ENCODE data around the gene SLC35F3. TPM values are rescaled to one million over a fixed set of nuclear protein-coding genes. Genes with fewer than 3 reads are reported as not detected.

SLC35F3 gene
- total RNA-seq, 1 donor from 2014 or later: 0.36 TPM

DNA sequence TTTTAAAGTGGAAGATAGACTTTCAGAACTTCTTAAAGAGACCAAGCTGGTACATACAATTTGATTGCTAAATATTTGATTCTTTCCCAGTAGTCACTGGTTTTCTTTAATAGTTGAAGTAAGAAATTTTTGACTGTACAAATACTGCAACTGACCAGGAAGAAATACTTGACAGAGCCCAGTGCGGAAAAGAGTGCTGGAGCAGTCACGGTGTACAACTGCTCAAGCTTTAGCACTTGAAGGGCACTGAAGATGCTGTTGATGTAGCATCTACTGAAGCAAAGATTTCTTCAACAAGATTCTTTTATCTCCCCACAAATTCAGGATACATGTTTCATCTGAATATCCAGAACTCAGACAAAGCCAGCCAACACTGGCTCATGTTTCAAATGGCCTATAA lies 41.5 kb downstream of the SLC35F3 start:
- Mint-ChIP-seq H3K27me3 (ENCODE audit: unreplicated experiment) (no peaks in the 10 kb centered on the region), H3K4me1 (ENCODE audit: unreplicated experiment) (no peaks in the 10 kb centered on the region), H3K4me3 (ENCODE audit: unreplicated experiment) (no peak overlapping the region), H3K27ac (ENCODE audit: unreplicated experiment) (no peak overlapping the region), H3K9me3 (ENCODE audit: unreplicated experiment) (no peaks in the 10 kb centered on the region), H3K36me3 (ENCODE audit: low read depth, unreplicated experiment) (no peaks in the 10 kb centered on the region)
- DNase-seq (ENCODE audit: low spot score): no peak
- TF ChIP-seq, protein P1, sequence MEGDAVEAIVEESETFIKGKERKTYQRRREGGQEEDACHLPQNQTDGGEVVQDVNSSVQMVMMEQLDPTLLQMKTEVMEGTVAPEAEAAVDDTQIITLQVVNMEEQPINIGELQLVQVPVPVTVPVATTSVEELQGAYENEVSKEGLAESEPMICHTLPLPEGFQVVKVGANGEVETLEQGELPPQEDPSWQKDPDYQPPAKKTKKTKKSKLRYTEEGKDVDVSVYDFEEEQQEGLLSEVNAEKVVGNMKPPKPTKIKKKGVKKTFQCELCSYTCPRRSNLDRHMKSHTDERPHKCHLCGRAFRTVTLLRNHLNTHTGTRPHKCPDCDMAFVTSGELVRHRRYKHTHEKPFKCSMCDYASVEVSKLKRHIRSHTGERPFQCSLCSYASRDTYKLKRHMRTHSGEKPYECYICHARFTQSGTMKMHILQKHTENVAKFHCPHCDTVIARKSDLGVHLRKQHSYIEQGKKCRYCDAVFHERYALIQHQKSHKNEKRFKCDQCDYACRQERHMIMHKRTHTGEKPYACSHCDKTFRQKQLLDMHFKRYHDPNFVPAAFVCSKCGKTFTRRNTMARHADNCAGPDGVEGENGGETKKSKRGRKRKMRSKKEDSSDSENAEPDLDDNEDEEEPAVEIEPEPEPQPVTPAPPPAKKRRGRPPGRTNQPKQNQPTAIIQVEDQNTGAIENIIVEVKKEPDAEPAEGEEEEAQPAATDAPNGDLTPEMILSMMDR (IDR thresholded peaks at IDR 0.05; ENCODE audit: unreplicated experiment): no peak

DNA sequence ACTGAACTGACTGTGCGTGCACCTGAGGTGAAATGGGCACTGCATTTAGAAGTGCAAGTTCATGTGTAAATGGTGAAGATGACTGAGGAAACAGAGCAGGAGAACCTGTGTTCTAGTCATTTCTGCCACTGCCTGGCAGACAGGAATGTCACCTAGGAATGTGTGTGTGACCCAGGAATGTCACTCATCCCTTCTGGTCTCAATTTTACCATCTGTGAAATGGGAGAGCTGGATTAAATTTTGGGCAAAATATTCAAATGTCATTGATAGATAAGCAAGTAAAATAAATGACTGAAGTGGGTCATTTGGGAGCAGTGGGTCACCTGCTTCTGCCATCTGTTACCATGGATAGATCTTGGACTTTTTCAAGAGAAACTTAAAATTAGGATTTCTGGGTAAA lies 42.2 kb downstream of the SLC35F3 start:
- Mint-ChIP-seq H3K4me1 (ENCODE audit: unreplicated experiment) (no peaks in the 10 kb centered on the region), H3K9me3 (ENCODE audit: unreplicated experiment) (no peaks in the 10 kb centered on the region), H3K36me3 (ENCODE audit: low read depth, unreplicated experiment) (no peaks in the 10 kb centered on the region), H3K4me3 (ENCODE audit: unreplicated experiment) (no peak overlapping the region), H3K27ac (ENCODE audit: unreplicated experiment) (no peak overlapping the region), H3K27me3 (ENCODE audit: unreplicated experiment) (no peaks in the 10 kb centered on the region)
- no peak for DNase-seq (ENCODE audit: low spot score)
- TF ChIP-seq, protein P1 (IDR thresholded peaks at IDR 0.05; ENCODE audit: unreplicated experiment): no peak

DNA sequence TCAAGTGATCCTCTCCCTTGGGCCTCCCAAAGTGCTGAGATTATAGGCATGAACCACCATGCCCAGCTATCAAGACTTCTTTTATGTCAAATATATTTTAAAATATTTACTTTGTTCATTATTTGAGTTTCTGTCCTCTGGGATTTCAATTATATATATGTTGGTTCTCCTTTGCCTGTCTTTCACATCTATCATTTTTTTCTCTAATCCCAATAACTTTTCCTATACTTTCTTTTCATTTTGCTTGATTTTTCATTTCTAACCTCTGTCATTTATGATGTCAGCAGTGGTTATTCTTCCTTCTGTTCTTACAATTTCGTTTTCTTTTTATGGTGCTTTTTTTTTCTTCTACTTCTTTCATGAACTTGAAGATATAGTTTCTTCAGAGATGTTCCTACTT lies 47.3 kb downstream of the SLC35F3 start:
- H3K4me3 Mint-ChIP-seq (ENCODE audit: unreplicated experiment): no peak overlapping the region
- DNase-seq (ENCODE audit: low spot score): no peak
- H3K36me3 Mint-ChIP-seq (ENCODE audit: low read depth, unreplicated experiment): peaks cover 3% of the 10 kb centered on the region
- H3K9me3 Mint-ChIP-seq (ENCODE audit: unreplicated experiment): no peaks in the 10 kb centered on the region
- H3K4me1 Mint-ChIP-seq (ENCODE audit: unreplicated experiment): peaks cover 5% of the 10 kb centered on the region
- TF ChIP-seq, protein P1 (IDR thresholded peaks at IDR 0.05; ENCODE audit: unreplicated experiment): no peak
- no peak overlapping the region for H3K27ac Mint-ChIP-seq (ENCODE audit: unreplicated experiment)
- peaks cover 3% of the 10 kb centered on the region for H3K27me3 Mint-ChIP-seq (ENCODE audit: unreplicated experiment)

DNA sequence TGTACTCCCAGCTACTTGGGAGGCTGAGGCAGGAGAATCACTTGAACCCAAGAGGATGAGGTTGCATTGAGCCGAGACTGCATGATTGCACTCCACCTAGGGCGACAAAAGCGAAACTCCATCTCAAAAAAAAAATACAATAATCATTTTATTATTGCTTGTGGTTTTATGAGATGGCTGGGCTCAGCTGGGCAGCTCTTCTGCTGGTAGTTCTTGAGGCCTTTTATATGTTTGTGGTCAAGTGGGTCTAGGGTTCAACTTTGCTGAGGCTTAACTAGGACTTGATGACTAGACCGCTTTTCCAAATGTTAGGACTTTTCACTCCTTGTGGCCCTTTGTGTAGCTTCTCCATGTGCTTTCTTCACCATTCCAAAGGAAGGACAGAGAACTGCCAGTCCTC lies 53.2 kb downstream of the SLC35F3 start:
- TF ChIP-seq, protein P1 (IDR thresholded peaks at IDR 0.05; ENCODE audit: unreplicated experiment): no peak
- no peak for DNase-seq (ENCODE audit: low spot score)
- Mint-ChIP-seq H3K4me1 (ENCODE audit: unreplicated experiment) (peaks cover 9% of the 10 kb centered on the region), H3K27me3 (ENCODE audit: unreplicated experiment) (peaks cover 8% of the 10 kb centered on the region), H3K36me3 (ENCODE audit: low read depth, unreplicated experiment) (no peaks in the 10 kb centered on the region), H3K27ac (ENCODE audit: unreplicated experiment) (no peak overlapping the region), H3K4me3 (ENCODE audit: unreplicated experiment) (no peak overlapping the region), H3K9me3 (ENCODE audit: unreplicated experiment) (no peaks in the 10 kb centered on the region)

DNA sequence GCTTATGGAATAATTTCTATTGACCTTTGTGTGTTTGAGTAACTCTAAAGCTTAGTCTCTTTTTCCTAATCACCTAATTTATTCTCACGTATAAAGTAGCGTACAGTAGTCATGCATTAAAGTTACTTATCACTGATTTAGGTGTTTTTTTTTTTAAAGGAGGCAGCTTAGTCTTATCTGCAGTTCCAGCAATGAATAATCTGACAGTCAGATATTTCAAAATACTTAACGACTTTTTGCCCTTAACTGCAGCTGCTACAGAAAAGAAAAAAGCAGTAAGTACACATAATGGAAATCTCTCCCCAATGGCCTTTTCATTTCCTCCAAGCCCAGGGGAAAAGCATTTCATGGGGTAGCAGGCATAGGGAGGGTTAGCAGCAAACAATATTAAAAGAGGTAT lies 54.6 kb downstream of the SLC35F3 start:
- Mint-ChIP-seq H3K4me3 (ENCODE audit: unreplicated experiment) (no peak overlapping the region), H3K27me3 (ENCODE audit: unreplicated experiment) (peaks cover 5% of the 10 kb centered on the region), H3K4me1 (ENCODE audit: unreplicated experiment) (peaks cover 9% of the 10 kb centered on the region), H3K9me3 (ENCODE audit: unreplicated experiment) (no peaks in the 10 kb centered on the region), H3K27ac (ENCODE audit: unreplicated experiment) (no peak overlapping the region), H3K36me3 (ENCODE audit: low read depth, unreplicated experiment) (no peaks in the 10 kb centered on the region)
- DNase-seq (ENCODE audit: low spot score): no peak
- TF ChIP-seq, protein P1 (IDR thresholded peaks at IDR 0.05; ENCODE audit: unreplicated experiment): no peak
